Measurements from ENCODE around the gene NAV1. TPM values are rescaled to one million over a fixed set of nuclear protein-coding genes. Genes with fewer than 3 reads are reported as not detected.

The NAV1 gene
- total and polyA plus RNA-seq, 2 experiments from 2014 or later, result 22.7 to 37.4 TPM

DNA sequence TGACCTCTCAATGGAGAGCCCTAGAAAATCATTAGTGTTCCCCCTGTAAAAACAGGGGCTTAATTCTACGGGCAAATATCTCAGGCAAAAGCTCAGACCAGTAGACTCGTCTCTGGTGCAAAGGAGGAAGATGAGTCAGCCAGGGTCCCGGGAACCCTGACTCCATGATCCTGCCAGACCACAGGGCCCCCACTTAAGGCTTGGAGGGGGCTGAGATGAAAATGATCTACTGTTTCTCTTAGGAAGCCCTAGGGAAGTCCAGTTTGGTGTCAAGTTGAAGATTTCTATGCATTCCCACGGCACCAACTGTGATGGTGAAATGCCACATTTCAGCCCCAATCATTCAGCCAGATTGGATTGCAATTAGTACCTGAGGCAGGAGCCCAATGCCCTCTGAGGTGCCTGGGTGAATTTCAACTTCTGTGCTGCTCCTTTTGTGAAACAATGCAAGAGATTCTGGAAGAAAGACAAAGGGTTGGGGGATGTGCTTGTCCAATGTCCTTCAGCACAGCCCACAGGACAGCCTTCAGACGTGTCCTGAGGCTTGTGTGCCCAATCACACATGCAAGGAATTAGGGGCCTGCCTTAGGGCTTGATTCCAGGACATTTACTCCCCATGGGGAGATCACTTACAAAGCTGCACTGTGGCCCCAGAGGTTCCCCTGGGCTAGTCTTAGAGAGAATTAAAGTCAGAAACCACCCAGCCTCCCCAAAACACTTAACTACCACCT lies 18.1 kb downstream of the NAV1 start (continued):
- TF ChIP-seq JUNB (IDR thresholded peaks at IDR 0.05; ENCODE audit: unreplicated experiment) (no peak), EZH2 (IDR thresholded peaks at IDR 0.05; ENCODE audit: low read depth, unreplicated experiment) (no peak), EZH2phosphoT487 (IDR thresholded peaks at IDR 0.05; ENCODE audit: unreplicated experiment) (no peak), ZNF114 (CRISPR knock-in tag; IDR thresholded peaks at IDR 0.05) (no peak)
- TF ChIP-seq, protein P1, sequence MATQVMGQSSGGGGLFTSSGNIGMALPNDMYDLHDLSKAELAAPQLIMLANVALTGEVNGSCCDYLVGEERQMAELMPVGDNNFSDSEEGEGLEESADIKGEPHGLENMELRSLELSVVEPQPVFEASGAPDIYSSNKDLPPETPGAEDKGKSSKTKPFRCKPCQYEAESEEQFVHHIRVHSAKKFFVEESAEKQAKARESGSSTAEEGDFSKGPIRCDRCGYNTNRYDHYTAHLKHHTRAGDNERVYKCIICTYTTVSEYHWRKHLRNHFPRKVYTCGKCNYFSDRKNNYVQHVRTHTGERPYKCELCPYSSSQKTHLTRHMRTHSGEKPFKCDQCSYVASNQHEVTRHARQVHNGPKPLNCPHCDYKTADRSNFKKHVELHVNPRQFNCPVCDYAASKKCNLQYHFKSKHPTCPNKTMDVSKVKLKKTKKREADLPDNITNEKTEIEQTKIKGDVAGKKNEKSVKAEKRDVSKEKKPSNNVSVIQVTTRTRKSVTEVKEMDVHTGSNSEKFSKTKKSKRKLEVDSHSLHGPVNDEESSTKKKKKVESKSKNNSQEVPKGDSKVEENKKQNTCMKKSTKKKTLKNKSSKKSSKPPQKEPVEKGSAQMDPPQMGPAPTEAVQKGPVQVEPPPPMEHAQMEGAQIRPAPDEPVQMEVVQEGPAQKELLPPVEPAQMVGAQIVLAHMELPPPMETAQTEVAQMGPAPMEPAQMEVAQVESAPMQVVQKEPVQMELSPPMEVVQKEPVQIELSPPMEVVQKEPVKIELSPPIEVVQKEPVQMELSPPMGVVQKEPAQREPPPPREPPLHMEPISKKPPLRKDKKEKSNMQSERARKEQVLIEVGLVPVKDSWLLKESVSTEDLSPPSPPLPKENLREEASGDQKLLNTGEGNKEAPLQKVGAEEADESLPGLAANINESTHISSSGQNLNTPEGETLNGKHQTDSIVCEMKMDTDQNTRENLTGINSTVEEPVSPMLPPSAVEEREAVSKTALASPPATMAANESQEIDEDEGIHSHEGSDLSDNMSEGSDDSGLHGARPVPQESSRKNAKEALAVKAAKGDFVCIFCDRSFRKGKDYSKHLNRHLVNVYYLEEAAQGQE (IDR thresholded peaks at IDR 0.05; ENCODE audit: unreplicated experiment), result no peak
- TF ChIP-seq, protein P2, sequence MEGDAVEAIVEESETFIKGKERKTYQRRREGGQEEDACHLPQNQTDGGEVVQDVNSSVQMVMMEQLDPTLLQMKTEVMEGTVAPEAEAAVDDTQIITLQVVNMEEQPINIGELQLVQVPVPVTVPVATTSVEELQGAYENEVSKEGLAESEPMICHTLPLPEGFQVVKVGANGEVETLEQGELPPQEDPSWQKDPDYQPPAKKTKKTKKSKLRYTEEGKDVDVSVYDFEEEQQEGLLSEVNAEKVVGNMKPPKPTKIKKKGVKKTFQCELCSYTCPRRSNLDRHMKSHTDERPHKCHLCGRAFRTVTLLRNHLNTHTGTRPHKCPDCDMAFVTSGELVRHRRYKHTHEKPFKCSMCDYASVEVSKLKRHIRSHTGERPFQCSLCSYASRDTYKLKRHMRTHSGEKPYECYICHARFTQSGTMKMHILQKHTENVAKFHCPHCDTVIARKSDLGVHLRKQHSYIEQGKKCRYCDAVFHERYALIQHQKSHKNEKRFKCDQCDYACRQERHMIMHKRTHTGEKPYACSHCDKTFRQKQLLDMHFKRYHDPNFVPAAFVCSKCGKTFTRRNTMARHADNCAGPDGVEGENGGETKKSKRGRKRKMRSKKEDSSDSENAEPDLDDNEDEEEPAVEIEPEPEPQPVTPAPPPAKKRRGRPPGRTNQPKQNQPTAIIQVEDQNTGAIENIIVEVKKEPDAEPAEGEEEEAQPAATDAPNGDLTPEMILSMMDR (conservative IDR thresholded peaks at IDR 0.05; ENCODE audit: low read depth in 2 of 2), result no peak
- TF ChIP-seq, protein P3, sequence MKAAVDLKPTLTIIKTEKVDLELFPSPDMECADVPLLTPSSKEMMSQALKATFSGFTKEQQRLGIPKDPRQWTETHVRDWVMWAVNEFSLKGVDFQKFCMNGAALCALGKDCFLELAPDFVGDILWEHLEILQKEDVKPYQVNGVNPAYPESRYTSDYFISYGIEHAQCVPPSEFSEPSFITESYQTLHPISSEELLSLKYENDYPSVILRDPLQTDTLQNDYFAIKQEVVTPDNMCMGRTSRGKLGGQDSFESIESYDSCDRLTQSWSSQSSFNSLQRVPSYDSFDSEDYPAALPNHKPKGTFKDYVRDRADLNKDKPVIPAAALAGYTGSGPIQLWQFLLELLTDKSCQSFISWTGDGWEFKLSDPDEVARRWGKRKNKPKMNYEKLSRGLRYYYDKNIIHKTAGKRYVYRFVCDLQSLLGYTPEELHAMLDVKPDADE (IDR thresholded peaks at IDR 0.05), result no peak

DNA sequence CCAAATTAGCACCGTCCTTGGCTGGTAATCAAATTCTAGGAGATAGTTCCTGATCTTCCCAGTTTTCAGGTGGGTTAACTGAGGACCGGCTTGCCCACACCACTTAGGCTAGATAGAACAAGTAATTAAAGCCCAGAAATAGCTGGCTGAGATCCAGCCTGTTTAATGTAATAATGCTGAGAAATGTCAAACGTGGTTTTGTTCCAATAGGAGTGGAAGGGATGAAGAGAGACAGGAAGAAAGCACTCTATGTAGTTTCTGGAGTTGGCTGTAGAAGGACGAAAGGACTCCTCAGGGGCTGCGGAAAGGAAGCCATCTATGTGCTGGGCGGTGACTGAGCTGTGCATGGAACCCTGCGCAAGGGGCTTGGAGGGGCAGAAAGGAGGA lies 18.6 kb downstream of the NAV1 start:
- no peak overlapping the region for H3K27ac ChIP-seq (ENCODE audit: low read depth)
- H4K20me1 ChIP-seq (replicated peaks; ENCODE audit: insufficient read depth), result no peaks in the 10 kb centered on the region
- Mint-ChIP-seq H3K9me3 (no peaks in the 10 kb centered on the region), H3K36me3 (ENCODE audit: low read depth) (no peaks in the 10 kb centered on the region), H3K27ac (no peak overlapping the region), H3K4me1 (peaks cover 16% of the 10 kb centered on the region), H3K27me3 (ENCODE audit: insufficient read depth, low read depth, poor library complexity) (peaks cover 13% of the 10 kb centered on the region), H3K4me3 (no peak overlapping the region)
- no peaks in the 10 kb centered on the region for H3K27me3 ChIP-seq (ENCODE audit: insufficient read depth)
- no peak for ATAC-seq
- no peak overlapping the region for H2AFZ ChIP-seq
- no peak overlapping the region for H3K4me3 ChIP-seq
- no peaks in the 10 kb centered on the region for H3K36me3 ChIP-seq (ENCODE audit: insufficient read depth)
- no peak overlapping the region for H3K4me2 ChIP-seq
- no peaks in the 10 kb centered on the region; the same call in 1 of the 2 replicates for H3K4me1 ChIP-seq (ENCODE audit: insufficient read depth)
- no peaks in the 10 kb centered on the region for H3K9me2 ChIP-seq (ENCODE audit: insufficient read depth)
- no peaks in the 10 kb centered on the region for H3K79me2 ChIP-seq (replicated peaks; ENCODE audit: insufficient read depth)
- no peaks in the 10 kb centered on the region for H3F3A ChIP-seq (replicated peaks; ENCODE audit: low read depth)
- no peak for DNase-seq (ENCODE audit: low spot score)
- TF ChIP-seq STAT1 (IDR thresholded peaks at IDR 0.05; ENCODE audit: unreplicated experiment) (no peak), CREB1 (CRISPR knock-in tag; IDR thresholded peaks at IDR 0.05; ENCODE audit: low read depth) (no peak)
- TF ChIP-seq, protein P2 (conservative IDR thresholded peaks at IDR 0.05; ENCODE audit: low read depth in 2 of 2), result no peak
- TF ChIP-seq, protein P3 (IDR thresholded peaks at IDR 0.05), result no peak
